Stomach (tissue), 4 donors: ENCODE measurements around the gene ST6GALNAC3.

Experiments used
- EP300 ChIP-seq: sonication (generic); formaldehyde crosslinking; IDR thresholded peaks from one replicate; pipeline ENCODE4 v1.6.1; 2017; ENCODE audit warnings: antibody characterized with exemption
- POLR2A ChIP-seq, 4 donors: fragments of 450-650 bp; IDR thresholded peaks; one replicate each; pipeline ENCODE4 v1.6.1; 2016; ENCODE audit warnings: antibody characterized with exemption in 4 of 4, control low read depth in 2 of 4, mild to moderate bottlenecking in 1 of 4, moderate library complexity in 1 of 4
- POLR2AphosphoS5 ChIP-seq, 3 donors: sonication (generic); formaldehyde crosslinking; IDR thresholded peaks; one replicate each; pipeline ENCODE4 v1.6.1; 2016; ENCODE audit warnings: antibody characterized with exemption in 3 of 3
- TF ChIP-seq, protein P1 (sequence below), 7 experiments: fragments of 450-650 bp in 4 of 7; fragments of 200-600 bp in 3 of 7; sonication (generic) in 3 of 7; IDR thresholded peaks; one replicate each; pipeline ENCODE4 v1.5.1; 2016 to 2019; ENCODE audit warnings: antibody characterized with exemption in 7 of 7, control low read depth in 2 of 7, mild to moderate bottlenecking in 1 of 7

DNA sequence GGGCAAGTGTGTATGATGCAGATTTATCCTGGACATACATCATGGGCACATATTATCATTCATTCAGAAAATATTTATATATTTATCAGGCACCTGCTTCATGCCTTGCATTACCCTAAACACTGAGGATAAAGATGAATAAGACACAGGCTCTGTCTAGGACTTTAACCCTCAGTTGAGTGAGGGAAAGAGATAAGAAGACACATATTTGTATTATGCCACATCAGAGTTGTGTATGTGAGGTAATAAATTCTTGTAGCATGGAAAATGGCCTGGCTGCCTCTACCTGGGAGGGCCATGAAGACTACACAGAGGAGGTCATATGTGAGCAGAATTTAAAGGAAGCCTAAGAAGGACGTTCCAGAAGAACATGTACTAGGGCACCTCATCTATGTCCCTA lies 516.9 kb downstream of the ST6GALNAC3 start:
- no peak for TF ChIP-seq POLR2AphosphoS5 (IDR thresholded peaks at IDR 0.05)
- TF ChIP-seq POLR2A (IDR thresholded peaks at IDR 0.05), result no peak
- TF ChIP-seq, protein P1, sequence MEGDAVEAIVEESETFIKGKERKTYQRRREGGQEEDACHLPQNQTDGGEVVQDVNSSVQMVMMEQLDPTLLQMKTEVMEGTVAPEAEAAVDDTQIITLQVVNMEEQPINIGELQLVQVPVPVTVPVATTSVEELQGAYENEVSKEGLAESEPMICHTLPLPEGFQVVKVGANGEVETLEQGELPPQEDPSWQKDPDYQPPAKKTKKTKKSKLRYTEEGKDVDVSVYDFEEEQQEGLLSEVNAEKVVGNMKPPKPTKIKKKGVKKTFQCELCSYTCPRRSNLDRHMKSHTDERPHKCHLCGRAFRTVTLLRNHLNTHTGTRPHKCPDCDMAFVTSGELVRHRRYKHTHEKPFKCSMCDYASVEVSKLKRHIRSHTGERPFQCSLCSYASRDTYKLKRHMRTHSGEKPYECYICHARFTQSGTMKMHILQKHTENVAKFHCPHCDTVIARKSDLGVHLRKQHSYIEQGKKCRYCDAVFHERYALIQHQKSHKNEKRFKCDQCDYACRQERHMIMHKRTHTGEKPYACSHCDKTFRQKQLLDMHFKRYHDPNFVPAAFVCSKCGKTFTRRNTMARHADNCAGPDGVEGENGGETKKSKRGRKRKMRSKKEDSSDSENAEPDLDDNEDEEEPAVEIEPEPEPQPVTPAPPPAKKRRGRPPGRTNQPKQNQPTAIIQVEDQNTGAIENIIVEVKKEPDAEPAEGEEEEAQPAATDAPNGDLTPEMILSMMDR (IDR thresholded peaks at IDR 0.05), result no peak
- no peak for TF ChIP-seq EP300
